GM12872 (cell line): ENCODE results near the gene ETFB.

Source experiments
- TF ChIP-seq, protein P1 (sequence below): IDR thresholded peaks from 3 replicates; pipeline ENCODE4 v1.5.1; 2011; ENCODE audit warnings: low read depth, mild to moderate bottlenecking, low read length, moderate library complexity; ENCODE audit not compliant: insufficient read depth

ETFB gene

DNA sequence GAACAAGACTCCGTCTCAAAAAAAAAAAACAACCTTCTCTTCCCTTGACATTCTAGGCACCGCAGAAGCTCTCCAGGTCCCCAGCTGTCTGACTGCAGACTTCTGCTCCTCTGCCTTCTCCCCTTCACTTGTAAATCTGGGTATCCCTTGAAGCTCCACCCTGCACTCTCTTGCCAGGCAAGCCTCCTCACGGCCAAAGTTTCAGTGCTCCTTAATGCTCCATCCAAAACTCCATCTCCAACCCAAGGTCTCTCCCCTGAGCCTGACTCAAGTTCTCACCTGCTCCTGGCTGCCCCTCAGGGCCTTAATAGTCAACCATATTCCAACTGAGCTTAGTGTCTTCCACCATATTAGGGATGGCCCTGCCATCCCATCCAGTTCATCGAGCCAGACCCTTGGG lies 4.0 kb upstream of the ETFB start:
- TF ChIP-seq, protein P1, sequence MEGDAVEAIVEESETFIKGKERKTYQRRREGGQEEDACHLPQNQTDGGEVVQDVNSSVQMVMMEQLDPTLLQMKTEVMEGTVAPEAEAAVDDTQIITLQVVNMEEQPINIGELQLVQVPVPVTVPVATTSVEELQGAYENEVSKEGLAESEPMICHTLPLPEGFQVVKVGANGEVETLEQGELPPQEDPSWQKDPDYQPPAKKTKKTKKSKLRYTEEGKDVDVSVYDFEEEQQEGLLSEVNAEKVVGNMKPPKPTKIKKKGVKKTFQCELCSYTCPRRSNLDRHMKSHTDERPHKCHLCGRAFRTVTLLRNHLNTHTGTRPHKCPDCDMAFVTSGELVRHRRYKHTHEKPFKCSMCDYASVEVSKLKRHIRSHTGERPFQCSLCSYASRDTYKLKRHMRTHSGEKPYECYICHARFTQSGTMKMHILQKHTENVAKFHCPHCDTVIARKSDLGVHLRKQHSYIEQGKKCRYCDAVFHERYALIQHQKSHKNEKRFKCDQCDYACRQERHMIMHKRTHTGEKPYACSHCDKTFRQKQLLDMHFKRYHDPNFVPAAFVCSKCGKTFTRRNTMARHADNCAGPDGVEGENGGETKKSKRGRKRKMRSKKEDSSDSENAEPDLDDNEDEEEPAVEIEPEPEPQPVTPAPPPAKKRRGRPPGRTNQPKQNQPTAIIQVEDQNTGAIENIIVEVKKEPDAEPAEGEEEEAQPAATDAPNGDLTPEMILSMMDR = no peak

DNA sequence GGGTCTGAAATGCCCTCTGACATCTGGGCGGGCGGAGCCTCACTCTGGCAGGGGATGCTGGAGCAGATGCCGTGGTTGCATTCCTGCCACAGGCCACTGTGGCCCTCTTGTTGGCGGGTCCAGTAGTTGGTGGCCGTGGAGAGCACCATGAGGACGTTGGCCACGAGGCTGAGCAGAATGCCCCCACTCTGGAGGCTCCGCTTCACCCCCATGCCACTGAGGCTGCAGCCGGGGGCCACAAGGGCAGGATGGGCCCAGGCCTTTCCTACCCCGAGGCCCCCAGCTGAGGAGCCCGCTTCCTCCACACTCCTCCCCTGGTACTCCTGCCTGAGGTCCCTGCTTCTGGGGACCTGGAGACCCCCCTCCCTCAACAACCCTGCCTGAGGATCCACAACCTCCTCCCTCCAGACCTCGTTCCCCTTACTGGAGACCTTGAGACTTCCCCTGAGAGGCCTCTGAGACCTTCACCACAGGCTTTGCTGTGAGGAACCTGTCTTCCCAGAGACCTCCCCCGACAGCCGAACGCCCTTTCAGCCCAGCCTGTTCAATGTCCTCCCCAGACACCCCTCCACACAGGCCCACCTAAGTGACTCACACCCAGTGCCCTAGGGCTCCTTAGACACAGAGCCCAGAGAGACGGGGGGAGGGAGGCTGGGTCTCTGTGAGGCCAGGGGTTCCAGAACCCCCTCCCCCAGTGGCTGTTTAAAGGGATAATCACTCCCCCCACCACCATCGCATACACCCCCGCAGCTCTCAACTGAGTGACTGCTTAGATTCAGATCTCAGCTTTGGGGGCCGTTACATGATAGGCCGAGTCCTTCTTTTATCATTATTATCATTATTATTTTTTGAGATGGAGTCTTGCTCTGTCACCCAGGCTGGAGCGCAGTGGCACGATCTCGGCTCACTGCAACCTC lies 2.4 kb upstream of the ETFB start, which contains the start of gene CLDND2:
CLDND2 (minus strand) TSS at position 638 of the 917 bp plus-strand sequence; CDS start at position 212, 426 bp downstream.
- TF ChIP-seq, protein P1 = no peak

- TF ChIP-seq, protein P1 = no peak
These were observed 1.6 kb upstream of the ETFB start for GRCh38 chr19:51367565-51368365.

DNA sequence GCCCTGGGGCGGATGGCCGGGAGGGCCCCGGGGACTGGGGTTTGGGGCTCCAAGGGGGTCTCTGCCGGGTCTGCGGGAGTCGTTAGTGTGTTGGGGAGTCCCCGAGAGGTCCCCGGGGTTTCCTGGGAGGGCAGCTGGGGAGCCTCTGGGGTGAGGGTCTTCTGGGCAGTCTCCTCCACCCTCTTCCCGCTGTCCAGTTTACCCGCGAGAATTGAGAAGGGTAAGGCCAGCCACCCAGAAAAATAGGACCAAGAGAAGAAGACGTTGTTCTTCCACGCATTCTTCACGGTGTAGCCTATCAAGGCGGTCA lies 1.0 kb upstream of the ETFB start:
- TF ChIP-seq, protein P1 = no peak

DNA sequence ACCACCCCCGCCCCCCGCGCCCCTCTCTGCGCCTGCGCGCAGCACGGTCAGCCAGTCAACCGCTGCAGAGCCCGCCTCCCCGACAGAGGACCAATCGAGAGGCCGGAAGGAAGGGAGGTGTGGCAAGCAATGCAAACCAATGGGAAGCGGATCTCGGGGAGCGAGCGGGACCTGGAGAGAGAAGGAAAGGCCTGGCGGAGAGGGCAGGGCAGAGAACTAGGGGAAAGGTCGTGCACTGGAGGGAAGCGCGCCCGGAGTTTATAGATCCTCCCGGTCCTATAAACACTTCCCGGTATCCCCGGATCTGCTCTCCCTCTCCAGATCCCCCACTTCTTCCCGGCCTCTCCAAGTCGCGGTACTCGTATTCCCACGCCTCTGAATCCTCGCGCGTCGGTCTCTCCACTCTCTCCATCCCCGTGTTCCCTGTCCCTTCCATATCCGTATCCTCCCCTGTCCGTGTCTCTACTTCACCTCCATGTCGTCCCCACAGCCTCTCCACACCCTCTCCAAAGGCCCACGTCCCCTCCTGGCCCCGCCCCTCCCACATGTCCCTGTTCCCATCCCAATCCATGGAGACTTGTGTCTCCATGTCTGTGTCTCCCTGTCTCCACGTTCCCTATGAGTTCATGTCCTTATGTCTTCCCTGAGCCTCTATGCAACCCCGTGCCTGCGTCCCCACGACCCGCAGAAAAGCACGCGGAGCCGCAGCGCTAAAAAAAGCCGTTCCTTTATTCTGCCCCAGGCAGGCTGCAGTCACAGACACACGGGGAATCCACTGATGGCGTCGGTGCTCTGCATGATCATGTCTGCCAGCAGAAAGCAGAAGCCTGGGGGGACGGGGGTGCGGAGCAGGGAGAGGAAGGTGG lies 434 bp upstream of the ETFB start:
- TF ChIP-seq, protein P1 = no peak

- TF ChIP-seq, protein P1 = no peak
These were observed 800 bp downstream of the ETFB start for GRCh38 chr19:51365211-51365964.
